ENCODE data around the gene SPI1.

GRCh38 chr11:47394050-47394321 is 15.6 kb upstream of the SPI1 start:
- TF ChIP-seq POLR2AphosphoS5 (IDR thresholded peaks at IDR 0.05; ENCODE audit: borderline replicate concordance, low read depth, low read length), result no peak
- TF ChIP-seq EZH2 (IDR thresholded peaks at IDR 0.05), result no peak

Measured in SK-N-MC (cell line).